ENCODE results near the gene CLHC1.
"Not testable (repeated sequence)": the region's sequence is repeated elsewhere in the genome, so short reads cannot be mapped to it uniquely, and the experiment has no call there.

Gene CLHC1

GRCh38 chr2:55204950-55205349, 27.1 kb downstream of the CLHC1 start:
- DNase-seq (ENCODE audit: low read depth), result no peak

GRCh38 chr2:55204536-55204935, 27.6 kb downstream of the CLHC1 start:
- TF ChIP-seq CTCF (IDR thresholded peaks at IDR 0.05; ENCODE audit: insufficient read depth, low read depth, low read length, missing control alignments), result no peak
- no peak for DNase-seq (ENCODE audit: low read depth)
- H3K4me3 ChIP-seq (ENCODE audit: low read depth, low read length), result no peak overlapping the region

More at GRCh38 chr2:55204950-55205349, 27.1 kb downstream of the CLHC1 start:
- TF ChIP-seq CTCF (IDR thresholded peaks at IDR 0.05; ENCODE audit: insufficient read depth, low read depth, low read length, missing control alignments), result no peak
- no peak overlapping the region for H3K4me3 ChIP-seq (ENCODE audit: low read depth, low read length)

- no peak for DNase-seq (ENCODE audit: low read depth)
- TF ChIP-seq CTCF (IDR thresholded peaks at IDR 0.05; ENCODE audit: insufficient read depth, low read depth, low read length, missing control alignments), result no peak
- H3K4me3 ChIP-seq (ENCODE audit: low read depth, low read length), result no peak overlapping the region
Observed at GRCh38 chr2:55200416-55200815, 31.7 kb downstream of the CLHC1 start.

GRCh38 chr2:55196526-55196925, 35.6 kb downstream of the CLHC1 start:
- H3K4me3 ChIP-seq (ENCODE audit: low read depth, low read length), result no peak overlapping the region
- no peak for TF ChIP-seq CTCF (IDR thresholded peaks at IDR 0.05; ENCODE audit: insufficient read depth, low read depth, low read length, missing control alignments)

GRCh38 chr2:55191888-55192287, 40.2 kb downstream of the CLHC1 start:
- H3K4me3 ChIP-seq (ENCODE audit: low read depth, low read length); DNase-seq (ENCODE audit: low read depth): not testable (repeated sequence)

More at GRCh38 chr2:55196526-55196925, 35.6 kb downstream of the CLHC1 start:
- no peak for DNase-seq (ENCODE audit: low read depth)

GRCh38 chr2:55186837-55187236, 45.3 kb downstream of the CLHC1 start:
- H3K4me3 ChIP-seq (ENCODE audit: low read depth, low read length); DNase-seq (ENCODE audit: low read depth): not testable (repeated sequence)

- no peak for TF ChIP-seq CTCF (IDR thresholded peaks at IDR 0.05; ENCODE audit: insufficient read depth, low read depth, low read length, missing control alignments)
- DNase-seq (ENCODE audit: low read depth), result no peak
- no peak overlapping the region for H3K4me3 ChIP-seq (ENCODE audit: low read depth, low read length)
Observed at GRCh38 chr2:55180374-55180773, 51.7 kb downstream of the CLHC1 start.

- no peak for DNase-seq (ENCODE audit: low read depth)
- TF ChIP-seq CTCF (IDR thresholded peaks at IDR 0.05; ENCODE audit: insufficient read depth, low read depth, low read length, missing control alignments), result no peak
- H3K4me3 ChIP-seq (ENCODE audit: low read depth, low read length), result no peak overlapping the region
Observed at GRCh38 chr2:55176094-55176415, 56.0 kb downstream of the CLHC1 start.

All from GM12865 (cell line).